Epithelial cell of esophagus (primary cell): ENCODE data around the gene TCOF1.

Experiments used
- DNase-seq: peaks from one replicate; pipeline ENCODE4 v3.0.0; 2010; ENCODE audit warnings: low read depth
- H3K4me3 ChIP-seq: 2 replicates; pipeline ENCODE4 v1.5.1; 2011; ENCODE audit warnings: mild to moderate bottlenecking, low read length, control low read depth
- CTCF ChIP-seq: IDR thresholded peaks from 2 replicates; pipeline ENCODE4 v1.5.1; 2011; ENCODE audit warnings: low read depth, mild to moderate bottlenecking, low read length, control low read depth, inconsistent platforms; ENCODE audit not compliant: insufficient read depth; ENCODE audit errors: missing control alignments

The TCOF1 gene

GRCh38 chr5:150313501-150313900 is 44.0 kb upstream of the TCOF1 start:
- TF ChIP-seq CTCF, result no peak
- no peak for DNase-seq
- H3K4me3 ChIP-seq, result no peak overlapping the region

- no peak for DNase-seq
- TF ChIP-seq CTCF, result no peak
Observed at GRCh38 chr5:150313921-150314716, 43.4 kb upstream of the TCOF1 start.

GRCh38 chr5:150315245-150315644 is 42.3 kb upstream of the TCOF1 start:
- DNase-seq, result no peak
- no peak for TF ChIP-seq CTCF
- no peak overlapping the region for H3K4me3 ChIP-seq

More at GRCh38 chr5:150313921-150314716, 43.4 kb upstream of the TCOF1 start:
- H3K4me3 ChIP-seq, result no peak overlapping the region

- no peak for DNase-seq
- TF ChIP-seq CTCF, result no peak
- no peak overlapping the region for H3K4me3 ChIP-seq
Observed at GRCh38 chr5:150316320-150316719, 41.2 kb upstream of the TCOF1 start.

GRCh38 chr5:150317048-150318003 is 40.2 kb upstream of the TCOF1 start:
- peak; percentile 94 for DNase-seq
- no peak for TF ChIP-seq CTCF
- H3K4me3 ChIP-seq, result no peak overlapping the region

GRCh38 chr5:150318613-150319483 is 38.6 kb upstream of the TCOF1 start:
- peak; percentile 97 for DNase-seq
- H3K4me3 ChIP-seq, result no peak overlapping the region
- TF ChIP-seq CTCF, result no peak
